CD4-positive, alpha-beta T cell treated with Interleukin-17A for 1 hour (primary cell): ENCODE results near the gene KCNK5.

Experiments
- DNase-seq: peaks from one replicate; pipeline ENCODE4 v3.0.0-alpha.2; 2020

The KCNK5 gene

DNA sequence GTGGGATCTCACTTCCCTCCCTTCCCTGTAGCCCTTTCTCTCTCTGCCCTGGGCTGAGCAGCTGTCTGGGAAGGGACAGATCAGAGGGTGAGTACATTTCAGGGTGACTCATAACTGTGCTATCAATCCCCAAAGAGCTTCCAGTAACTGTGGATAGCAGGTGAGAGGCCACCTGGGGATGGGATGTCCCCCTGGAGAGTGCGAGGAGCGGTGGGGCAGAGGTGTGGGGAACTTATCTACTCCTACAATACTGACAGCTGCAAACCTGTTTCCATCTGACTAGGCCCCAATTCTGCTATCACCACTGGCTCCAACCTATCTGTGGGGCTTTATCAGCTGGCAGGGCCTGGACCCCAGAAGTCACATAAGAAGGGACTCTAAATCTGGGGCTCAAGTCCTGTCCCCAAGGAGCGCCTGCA lies 32.6 kb downstream of the KCNK5 start:
- DNase-seq: no peak

DNA sequence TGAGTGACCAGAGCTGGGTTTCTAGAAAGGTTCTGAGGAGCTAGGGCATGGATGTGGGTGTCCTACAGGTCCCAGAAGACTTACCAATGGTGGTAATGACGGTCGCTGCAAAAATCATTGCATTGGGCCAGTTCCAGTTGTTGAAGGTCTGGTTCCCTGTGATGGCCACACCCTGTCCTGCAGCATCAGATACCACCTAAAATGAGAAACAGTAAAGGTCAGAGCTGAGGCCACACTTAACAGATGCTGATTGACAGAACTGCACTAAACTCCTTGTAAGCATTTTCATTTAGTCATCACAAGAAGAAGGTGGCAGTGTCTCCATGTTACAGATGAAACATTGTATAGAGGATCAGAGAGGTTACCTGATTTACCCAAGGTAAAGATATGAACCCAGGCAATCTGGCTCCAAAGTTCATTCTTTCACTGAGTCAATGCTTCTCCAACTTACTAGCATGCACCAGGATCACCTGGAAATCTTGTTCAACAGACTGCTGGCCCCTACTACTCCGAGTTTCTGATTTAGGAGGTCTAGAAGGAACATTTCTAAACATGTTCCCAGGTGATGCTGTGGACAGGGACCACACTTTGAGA lies 33.4 kb downstream of the KCNK5 start:
- no peak for DNase-seq

DNA sequence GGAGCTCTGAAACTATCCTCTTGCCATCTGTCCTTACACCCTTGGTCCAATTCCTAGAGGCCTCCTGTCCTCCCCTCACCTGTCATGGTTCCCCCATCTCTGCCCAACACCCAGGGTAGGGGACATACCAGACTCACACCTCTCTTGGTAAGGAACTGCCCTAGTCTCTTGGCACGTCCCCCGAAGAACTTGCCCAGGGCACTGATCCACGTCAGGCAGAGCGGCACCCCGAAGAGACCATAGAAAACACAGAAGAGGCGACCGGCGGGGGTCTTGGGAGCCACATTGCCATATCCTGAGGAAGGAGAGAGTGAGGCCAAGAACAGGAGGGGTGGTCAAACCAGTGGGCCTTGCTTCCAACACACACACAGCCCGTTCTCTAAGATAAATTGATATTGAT lies 34.8 kb downstream of the KCNK5 start:
- DNase-seq: no peak

DNA sequence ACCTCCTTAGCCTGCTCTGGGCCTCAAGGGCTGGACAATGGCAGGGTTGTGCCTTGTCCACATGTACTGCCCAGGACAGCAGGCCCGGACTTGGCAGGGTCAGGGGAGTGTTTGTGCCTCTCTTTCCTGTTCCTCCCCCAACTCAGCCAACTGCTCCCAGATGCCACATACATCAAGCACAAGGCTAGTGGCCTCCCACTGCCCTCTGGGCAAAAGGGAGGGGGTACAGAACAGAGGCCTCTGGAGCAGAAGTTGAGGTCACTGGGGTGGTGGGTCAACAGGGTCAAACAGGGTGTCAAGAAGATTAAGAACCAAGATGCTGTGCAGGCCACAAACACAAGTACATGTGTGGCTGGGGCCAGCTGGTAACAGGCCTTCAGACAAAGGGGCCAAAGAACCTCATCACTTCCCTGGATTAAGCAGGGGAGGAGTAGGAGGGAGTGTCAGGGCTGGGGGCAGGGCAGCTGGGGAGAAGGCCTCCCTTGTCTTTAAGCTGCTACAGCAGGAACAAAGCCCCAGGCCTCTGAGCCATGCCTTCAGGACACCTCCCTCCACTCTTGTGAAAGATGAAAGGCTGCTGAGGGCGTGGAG lies 36.0 kb downstream of the KCNK5 start:
- no peak for DNase-seq

DNA sequence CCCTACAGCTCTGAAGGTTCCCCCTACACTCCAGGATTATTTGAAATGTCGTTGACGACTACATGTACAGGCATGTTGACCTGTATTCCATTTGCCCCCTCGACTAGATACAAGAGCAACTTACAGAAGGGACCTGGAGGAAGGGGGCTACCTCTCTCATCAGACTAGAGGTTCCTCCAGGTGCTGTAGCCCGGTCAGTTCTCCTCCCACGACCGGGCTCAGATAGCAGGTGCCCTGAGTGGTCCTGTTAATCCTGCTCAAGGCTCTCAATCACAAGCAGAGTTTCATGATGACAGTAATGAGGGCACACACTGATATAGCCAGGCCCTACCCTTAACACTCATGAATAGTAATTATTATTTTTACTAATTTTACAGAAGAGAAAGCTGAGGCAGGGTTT lies 36.5 kb downstream of the KCNK5 start:
- no peak for DNase-seq

DNA sequence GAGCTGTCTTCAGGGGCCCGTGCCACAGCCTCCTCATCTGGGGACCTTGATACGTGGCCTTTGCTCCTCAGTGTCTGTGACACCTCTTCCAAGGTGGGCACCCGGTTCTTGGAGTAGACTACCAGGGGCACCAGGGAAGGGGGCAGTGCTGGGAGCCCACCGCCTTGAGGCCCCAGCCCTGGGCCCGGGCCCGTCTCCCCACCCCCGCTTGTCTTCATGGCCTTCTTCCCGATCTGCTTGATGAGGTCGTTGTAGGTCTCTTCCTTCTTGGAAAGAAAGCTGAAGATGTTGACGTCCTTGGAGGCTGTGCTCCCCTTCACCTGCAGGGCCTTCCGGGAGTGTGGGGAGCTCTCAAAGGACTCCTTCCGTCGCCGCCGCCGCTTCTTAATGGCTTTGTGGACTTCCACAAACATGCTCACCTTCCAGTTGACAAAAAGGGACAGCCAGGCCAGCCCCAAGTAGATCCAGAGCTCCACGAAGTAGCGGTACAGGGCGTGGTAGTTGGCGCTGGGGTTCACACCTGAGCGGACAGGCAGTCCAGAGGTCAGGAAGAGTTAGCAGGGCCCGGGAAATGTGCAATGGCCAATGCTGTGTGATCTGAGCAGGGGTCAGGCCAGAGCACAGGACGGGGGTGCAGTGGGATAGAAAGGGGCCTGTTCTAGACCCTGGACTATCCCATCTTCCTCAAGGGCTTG lies 37.9 kb downstream of the KCNK5 start:
- DNase-seq: no peak

DNA sequence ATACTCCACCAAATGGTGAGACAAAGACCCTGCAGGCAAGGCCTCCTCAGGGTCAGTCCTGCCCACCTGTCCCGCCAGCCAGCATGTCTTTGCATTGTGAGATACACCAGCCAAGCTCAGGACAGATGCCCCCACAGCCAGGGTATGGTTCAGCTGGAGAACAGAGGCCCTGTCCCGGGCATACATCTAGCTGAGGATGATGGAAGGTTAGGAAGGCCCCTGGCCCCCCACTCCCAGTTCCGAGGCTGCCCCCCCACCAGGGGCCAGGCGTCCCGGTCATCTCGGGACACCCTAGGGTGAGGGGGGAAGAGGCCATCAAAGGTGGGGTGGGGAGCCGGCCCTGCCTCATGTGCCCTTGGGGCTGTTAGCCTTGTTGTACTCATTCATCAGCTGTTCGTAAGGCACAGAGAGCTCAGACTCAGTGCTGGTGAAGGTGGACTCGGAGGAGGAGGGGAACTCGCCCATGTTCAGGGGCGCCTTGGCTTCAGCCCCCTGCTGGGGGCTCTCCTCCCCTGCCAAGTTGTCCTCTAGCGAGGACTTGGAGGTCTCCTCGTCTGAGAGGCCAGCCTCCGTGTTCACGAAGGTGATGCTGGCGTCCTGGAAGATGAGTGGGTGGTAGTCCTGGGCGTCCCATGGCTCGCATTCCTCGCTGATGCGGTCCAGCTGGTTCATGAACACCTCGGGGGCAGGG lies 38.6 kb downstream of the KCNK5 start:
- no peak for DNase-seq

DNA sequence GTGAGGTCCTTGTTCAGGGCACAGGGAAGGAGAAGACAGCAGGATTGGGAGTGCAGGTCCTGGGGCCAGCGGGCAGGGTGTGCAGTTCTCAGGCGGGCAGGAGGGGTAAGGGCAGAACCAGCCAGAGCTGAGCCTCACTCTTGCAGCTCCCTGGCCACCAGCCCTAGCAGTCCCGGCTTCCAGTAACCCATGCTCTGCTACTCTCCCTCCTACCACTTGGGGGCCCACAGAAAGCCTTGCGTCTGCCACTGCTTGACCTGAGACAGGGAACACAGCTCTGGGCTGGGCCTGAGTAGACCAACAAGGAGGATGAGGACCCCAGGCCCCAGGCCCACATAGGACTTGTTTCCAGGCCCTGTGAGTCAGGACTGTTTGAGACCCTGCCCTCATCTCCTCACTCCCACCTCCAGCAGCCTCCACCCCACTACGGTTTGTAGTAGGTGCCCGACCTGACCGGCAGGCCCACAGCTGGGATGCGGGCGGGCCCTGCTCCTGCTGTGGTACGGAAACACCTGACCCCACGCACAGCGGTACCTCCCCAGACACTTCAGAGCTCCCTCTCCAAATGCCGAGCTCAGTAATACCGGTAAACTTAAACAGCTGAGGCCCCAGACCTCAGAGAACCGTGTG lies 39.2 kb downstream of the KCNK5 start:
- no peak for DNase-seq

DNA sequence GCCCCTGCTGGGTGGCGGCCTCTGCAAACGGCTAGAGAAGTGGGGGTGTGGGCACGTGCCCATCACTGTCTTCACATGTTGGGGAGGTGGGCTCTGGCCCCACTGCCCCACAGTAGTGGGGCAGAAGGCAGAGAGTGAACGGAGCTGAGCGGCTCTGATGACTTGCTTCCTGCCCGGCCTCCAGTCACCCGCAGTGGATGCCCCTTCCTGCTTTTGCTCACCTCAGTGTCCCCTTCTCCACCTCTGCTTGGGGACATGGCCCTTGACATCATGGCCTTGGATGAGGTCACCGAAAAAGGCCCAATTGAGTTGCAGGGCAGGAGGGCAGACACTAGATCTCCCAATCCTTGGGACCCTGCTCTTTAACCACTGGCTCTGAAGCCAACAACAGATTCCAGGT lies 40.1 kb downstream of the KCNK5 start:
- no peak for DNase-seq

DNA sequence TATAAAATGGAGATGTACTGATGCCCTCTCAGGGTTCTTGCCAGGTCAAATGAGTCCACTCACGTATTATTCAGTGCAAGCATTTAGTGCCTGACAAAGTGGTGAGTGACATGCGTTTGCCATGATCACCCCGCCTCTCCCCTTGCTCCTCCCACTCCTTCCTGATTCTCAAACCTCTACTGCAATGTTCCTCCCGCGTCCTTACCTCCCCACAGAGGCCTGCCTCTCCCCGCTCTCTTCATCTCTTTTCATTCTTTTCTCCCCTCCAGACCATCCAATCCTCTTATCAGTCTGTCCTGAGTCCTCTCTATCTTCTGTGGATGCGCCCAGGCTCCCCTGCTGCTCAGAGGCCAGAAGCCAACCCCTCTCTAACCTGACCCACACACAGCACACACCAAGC lies 40.7 kb downstream of the KCNK5 start:
- no peak for DNase-seq

DNA sequence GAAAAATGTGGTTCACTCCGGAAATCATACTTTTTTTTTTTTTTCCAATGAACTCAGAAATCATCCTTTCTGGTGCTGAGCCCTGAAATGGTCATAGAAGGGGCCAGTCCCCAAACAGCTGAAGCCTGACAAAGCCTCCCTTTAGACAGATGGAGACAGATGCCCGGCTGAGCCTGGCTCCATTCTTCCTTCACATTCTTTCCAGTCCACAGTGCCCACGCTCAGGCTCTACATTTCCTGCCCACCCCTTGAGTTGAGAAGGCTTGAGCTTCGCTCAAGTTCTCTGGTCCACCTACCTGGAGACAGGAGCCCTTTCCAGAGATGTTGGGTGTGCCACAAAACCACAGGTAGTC lies 41.2 kb downstream of the KCNK5 start:
- DNase-seq: no peak

DNA sequence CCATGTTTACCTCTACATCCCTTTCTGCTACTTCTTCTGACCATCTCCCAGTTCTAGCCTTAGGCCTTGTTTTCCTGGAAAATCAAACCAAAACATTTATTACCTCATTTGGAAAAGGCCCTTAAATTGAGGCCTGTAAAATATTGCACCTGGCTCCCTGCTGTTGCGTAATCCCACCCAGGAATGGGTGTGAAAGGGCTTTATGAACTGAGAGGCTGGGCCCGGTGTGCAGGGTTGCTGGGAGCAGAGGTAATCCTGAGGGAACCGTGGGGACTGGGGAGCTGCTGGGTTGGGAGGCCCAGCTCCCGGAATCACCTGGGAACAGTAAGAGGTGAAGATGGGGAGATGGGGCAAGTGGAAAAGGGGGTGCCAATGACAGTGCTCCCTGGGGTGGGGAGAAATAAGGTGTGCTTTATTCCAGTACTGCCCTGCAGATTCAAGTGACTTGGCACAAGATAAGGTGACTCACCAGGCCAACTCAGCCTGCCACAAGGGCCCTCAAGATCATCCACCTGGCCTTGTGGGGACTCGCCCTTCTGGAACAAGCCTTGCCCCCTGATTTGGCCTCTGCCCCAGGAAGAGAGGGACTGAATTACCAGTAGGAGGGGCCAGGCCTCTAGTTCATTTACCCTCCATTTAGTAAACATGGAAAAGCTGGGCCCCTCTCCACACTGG lies 44.2 kb downstream of the KCNK5 start:
- no peak for DNase-seq

DNA sequence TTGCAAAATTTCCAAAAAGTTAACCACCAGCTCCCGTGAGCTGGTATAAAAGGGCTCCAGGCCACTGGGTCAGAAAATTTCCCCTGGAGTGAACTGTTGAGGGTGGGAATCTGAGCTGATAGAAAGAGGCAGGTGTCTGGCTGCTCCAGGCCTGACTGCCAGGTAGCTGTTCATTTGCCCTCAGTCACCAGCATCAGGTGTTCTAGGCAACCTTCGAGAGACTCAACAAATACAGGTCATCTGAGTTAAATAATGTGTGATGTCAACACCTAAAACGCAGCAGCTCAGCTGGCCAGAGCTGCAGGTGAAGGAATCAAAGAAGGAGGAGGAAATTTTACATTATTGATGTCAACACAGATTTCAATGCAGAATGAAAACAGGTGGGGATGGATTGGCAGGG lies 46.7 kb downstream of the KCNK5 start:
- no peak for DNase-seq

DNA sequence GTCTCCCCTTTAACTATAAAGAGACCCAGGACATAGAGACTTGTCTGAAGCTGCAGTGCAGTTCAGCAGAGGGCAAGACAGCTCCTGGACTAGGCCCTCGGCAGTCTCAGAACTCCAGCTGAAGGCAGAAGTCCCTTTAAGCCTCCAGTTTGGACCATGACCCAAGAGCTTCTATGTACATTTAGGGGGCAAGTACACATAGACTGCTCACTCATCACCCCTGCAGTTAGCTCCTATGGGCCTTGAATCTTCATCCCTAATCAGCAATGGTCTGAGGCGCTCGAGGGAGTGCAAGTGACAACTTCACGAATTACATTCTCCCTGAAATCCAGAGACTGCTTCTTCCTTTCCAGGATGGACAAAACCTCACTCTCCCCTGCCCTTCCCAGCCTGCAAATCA lies 47.4 kb downstream of the KCNK5 start:
- no peak for DNase-seq

DNA sequence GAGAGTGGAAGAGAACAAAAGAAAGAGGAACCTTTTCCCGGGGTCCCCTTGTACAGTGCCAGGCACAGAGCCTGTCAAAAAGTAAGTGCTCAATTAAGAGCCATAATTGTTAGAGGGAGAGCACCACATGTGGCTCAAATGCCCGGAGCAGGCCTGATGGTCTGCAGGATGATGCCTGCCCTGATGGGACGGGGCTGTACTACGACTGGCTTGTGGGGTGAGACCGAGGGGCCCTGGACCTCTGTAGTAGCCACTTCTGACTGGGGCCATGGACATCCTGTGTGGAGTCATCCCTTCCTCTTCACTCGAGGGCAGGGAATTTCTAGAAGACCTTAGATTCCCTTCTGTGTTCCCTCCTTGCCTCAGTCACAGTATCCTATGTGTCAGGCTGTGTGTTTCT lies 47.9 kb downstream of the KCNK5 start:
- no peak for DNase-seq

DNA sequence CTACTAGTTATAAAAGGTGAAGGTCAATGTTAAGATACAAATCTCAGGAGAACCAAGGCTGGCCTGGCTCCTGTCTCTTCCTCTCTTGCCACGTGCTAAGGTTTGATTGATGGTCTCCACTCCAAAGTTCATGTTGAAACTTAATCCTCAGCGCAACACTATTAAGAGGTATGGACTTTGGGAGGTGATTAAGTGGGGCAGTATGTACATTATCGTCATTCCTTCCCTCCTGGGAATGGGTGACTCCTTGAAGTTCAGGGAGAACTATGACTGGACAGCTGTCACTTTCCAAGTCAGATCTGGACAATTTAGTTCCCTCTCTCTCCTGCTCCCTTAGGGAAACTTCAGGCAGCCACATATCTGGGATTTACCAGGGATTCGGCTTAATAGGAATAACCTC lies 50.5 kb downstream of the KCNK5 start:
- no peak for DNase-seq

DNA sequence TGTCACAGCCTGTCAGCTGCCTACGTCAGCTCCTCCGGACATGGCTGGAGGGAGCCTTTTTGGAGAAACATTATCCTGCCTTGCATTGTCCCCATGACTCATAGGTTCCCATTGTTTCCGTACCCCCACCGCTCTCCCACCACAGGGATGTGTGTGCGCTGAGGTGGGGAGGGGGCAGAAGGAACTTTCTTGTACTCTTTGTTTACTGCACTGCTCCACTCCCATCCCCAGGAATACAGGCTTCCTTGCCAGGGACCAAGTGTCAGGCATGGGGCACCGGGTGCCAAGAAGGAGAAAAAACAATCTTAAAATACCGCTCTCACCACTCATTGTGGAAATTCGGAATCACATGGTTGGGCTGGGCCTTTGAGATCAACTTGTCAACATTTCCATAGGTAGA lies 51.0 kb downstream of the KCNK5 start:
- no peak for DNase-seq

DNA sequence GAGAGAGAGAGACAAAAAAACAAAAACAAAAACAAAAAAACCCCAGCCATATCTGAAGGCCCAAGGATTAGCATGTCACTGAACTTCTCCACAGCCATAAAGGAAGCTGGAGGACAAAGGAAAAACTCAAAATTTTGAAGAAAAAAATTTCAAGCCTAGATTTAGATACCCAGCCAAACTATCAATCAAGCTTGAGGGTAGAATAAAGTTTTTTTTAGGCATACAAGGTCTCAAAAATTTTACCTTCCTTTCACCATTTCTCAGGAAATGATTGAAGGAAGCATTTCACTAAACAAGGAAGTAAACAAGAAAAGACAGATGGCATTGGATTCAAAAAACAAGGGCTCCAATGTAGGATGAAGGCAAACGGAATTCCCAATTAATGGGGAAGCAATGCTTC lies 52.1 kb downstream of the KCNK5 start:
- no peak for DNase-seq

DNA sequence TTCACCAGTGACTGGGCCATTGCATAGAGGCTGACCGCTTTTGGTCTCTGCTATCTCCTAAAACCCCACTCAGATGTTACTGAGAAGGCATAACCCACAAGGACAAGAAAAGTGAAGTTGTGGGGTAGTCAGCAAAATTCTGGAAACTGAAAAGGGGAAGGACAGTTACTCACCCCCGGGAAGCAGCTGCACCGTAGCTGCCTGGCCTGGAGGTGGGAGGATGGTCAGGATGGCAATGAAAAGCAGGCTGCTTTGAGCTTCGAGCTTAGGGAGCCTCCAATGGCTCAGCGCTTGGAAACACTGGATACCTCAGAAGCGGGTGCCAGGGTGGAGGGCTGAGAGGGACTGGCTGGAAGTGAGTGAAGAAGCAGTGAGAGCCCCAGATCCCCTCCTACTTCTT lies 56.0 kb downstream of the KCNK5 start:
- DNase-seq: no peak

DNA sequence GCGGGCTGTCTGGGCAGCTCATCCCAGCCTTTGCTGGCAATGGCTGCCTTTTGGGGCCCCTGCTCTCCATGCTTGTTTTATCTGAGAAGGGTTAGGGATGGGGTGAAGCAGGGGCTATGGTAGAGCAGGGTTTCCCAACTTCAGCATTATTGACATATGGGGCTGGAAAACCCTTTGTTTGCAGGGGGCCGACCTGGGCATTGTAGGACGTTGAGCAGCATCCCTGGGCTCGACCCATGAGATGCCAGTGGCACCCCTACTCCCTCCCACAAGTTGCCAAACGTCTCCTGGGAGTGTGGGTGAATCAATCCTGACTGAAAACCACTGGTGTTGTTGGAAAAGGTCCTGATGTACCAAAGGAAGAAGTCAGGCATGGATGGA lies 56.9 kb downstream of the KCNK5 start:
- DNase-seq: no peak

DNA sequence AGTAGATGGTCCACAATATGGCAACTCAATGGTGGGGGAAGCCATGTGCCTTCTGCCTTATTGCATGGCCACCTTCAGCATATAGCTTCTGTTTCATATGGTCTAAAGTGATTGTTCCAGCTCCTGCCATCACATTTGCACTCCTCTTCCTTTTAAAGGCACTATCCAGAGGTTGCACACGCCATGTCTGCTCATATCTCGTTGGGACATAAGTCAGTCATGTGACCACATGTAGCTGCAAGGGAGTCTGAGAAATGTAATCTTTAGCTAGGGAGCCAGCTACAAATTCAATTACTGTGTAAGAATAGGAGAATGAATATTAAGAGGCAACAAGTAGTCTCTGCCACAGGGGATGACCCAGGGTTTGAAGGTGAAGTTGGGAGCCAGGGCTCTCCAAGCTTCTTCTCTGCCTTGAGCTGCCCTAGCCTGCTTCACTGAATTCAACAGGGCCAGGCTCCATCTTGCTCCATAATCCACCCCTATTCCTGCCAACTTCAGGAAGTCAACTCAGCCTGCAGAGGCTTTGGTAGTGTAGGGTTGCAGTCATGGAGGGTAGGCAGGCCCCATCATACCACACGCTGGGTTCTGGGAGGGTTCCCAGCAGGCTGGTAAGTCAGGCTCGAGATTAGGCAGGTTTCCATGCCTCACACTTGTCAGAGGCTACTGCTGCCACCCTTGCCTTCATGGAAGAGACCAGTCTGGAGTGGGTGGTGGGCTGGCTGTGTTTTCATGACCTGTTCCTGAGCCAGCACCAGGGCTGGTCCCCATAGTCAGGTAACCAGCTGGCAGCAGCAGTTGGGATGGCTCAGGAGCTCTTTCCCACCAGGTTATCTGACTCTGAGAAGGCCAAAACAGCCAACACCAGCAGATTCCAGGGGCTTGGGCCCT lies 57.5 kb downstream of the KCNK5 start:
- DNase-seq: no peak

DNA sequence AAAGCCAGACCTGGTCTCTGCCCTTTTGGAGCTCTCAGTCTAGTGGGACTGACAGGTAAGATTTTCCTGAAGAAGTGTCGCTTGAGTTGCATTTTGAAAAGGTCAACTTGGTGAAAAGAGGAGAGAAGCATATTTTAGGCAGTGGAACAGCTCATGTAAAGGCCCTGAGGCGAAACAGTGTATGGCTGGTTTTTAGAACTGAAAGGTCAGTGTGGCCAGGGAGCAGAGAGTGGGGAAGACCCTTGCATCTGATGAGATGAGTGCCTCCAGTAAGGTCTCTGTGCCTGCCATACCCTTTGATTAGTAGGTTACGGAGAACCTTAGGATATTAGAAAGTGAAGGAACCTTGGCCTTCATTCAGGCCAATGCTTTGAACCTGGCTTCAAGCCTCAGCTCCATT lies 58.4 kb downstream of the KCNK5 start:
- no peak for DNase-seq
